Endothelial cell of umbilical vein (primary cell): Measurements from ENCODE around the gene QSOX2. TPM values are rescaled to one million over a fixed set of nuclear protein-coding genes. Genes with fewer than 3 reads are reported as not detected.

Experiments
- BruUV-seq: library from RNA; stranded (reverse); fragments of 400-500 nt; replicated peaks from 2 replicates; lab custom pipeline; 2021; lab: Mats Ljungman, UMichigan
- CTCF ChIA-PET: fragments of 300-600, 350-600 bp; sonication (Branson Sonifier 250); formaldehyde crosslinking; loops from one replicate; lab custom pipeline; 2021; ENCODE audit warnings: antibody characterized with exemption, inconsistent platforms; lab: Charles Lee
- POLR2A ChIA-PET: fragments of 300-600, 350-600 bp; sonication (Branson Sonifier 250); formaldehyde crosslinking; loops from one replicate; lab custom pipeline; 2021; ENCODE audit warnings: antibody characterized with exemption, inconsistent platforms; lab: Charles Lee
- DNase-seq: peaks from one replicate; pipeline ENCODE4 v3.0.0-alpha.2; 2011; ENCODE audit warnings: low read depth, low spot score
- FAIRE-seq: peaks from 2 replicates; lab custom pipeline; 2011; peaks lifted over from hg19 to GRCh38; lab: Jason Lieb, UNC
- H2AFZ ChIP-seq: 2 replicates; pipeline ENCODE4 v1.6.0; 2012; ENCODE audit warnings: low read depth, low read length, control low read depth, inconsistent platforms
- H3K27ac ChIP-seq: 2 replicates; pipeline ENCODE4 v1.5.1; 2011; ENCODE audit warnings: low read depth, mild to moderate bottlenecking, control low read depth, low read length, moderate library complexity; ENCODE audit not compliant: insufficient read depth
- H3K27me3 ChIP-seq, 2 experiments: 2 replicates each; pipeline versions ENCODE4 v1.6.0 to v1.6.1; 2011; ENCODE audit warnings: low read length in 2 of 2, mixed read lengths in 1 of 2; ENCODE audit not compliant: control insufficient read depth in 2 of 2, insufficient read depth in 2 of 2
- H3K36me3 ChIP-seq, 2 experiments: 2 replicates in 1 of 2; 3 replicates in 1 of 2; pipeline ENCODE4 v1.5.1; 2011; ENCODE audit warnings: low read length in 2 of 2, mild to moderate bottlenecking in 1 of 2, moderate library complexity in 1 of 2; ENCODE audit not compliant: control insufficient read depth in 2 of 2, insufficient read depth in 2 of 2; ENCODE audit errors: extremely low read depth in 1 of 2
- H3K4me1 ChIP-seq: 3 replicates; pipeline ENCODE4 v1.5.1; 2011; ENCODE audit warnings: mild to moderate bottlenecking, low read length; ENCODE audit not compliant: control insufficient read depth, insufficient read depth; ENCODE audit errors: extremely low read depth
- H3K4me2 ChIP-seq: 2 replicates; pipeline ENCODE4 v1.6.1; 2011; ENCODE audit warnings: low read length, control low read depth, mixed read lengths; ENCODE audit not compliant: insufficient read depth
- H3K4me3 ChIP-seq, 3 experiments: fragments of 200-600 bp in 1 of 3; sonication (generic), shearing (Covaris generic) in 1 of 3; replicated peaks in 1 of 3; 2 replicates each; pipeline ENCODE4 v1.5.1; 2011 to 2016; ENCODE audit warnings: control low read depth in 3 of 3, low read length in 3 of 3, mild to moderate bottlenecking in 2 of 3, inconsistent platforms in 1 of 3, low read depth in 1 of 3, moderate library complexity in 1 of 3; ENCODE audit not compliant: insufficient read depth in 1 of 3
- H3K79me2 ChIP-seq: 2 replicates; pipeline ENCODE4 v1.6.0; 2012; ENCODE audit warnings: low read length, inconsistent platforms; ENCODE audit not compliant: control insufficient read depth, insufficient read depth
- H3K9ac ChIP-seq: replicated peaks from 2 replicates; pipeline ENCODE3; 2011; ENCODE audit warnings: low read length, control low read depth; ENCODE audit not compliant: insufficient read depth; ENCODE audit errors: extremely low read depth
- H3K9me1 ChIP-seq: replicated peaks from 3 replicates; pipeline ENCODE4 v1.6.0; 2011; ENCODE audit warnings: mild to moderate bottlenecking, low read length; ENCODE audit not compliant: control insufficient read depth, insufficient read depth; ENCODE audit errors: extremely low read depth
- H3K9me3 ChIP-seq: replicated peaks from 2 replicates; pipeline ENCODE4 v1.5.1; 2012; ENCODE audit warnings: low read length, inconsistent platforms; ENCODE audit not compliant: control insufficient read depth, insufficient read depth
- H4K20me1 ChIP-seq: replicated peaks from 2 replicates; pipeline ENCODE3; 2011; ENCODE audit warnings: mild to moderate bottlenecking, low read length; ENCODE audit not compliant: control insufficient read depth, insufficient read depth; ENCODE audit errors: extremely low read depth
- EZH2 ChIP-seq: IDR thresholded peaks from 2 replicates; pipeline ENCODE4 v1.6.1; 2012; ENCODE audit warnings: borderline replicate concordance, low read depth, mild to moderate bottlenecking, moderate library complexity, low read length, inconsistent platforms; ENCODE audit not compliant: severe bottlenecking
- GATA2 ChIP-seq: IDR thresholded peaks from 2 replicates; pipeline ENCODE4 v1.7.0; 2011; ENCODE audit warnings: low read depth, mild to moderate bottlenecking, moderate library complexity, mixed read lengths, low read length; ENCODE audit not compliant: insufficient read length, insufficient read depth
- MAX ChIP-seq: IDR thresholded peaks from 2 replicates; pipeline ENCODE4 v1.6.1; 2011; ENCODE audit not compliant: insufficient read depth, insufficient read length
- MYC ChIP-seq: IDR thresholded peaks from one replicate; pipeline ENCODE4 v1.6.1; 2011; ENCODE audit warnings: mild to moderate bottlenecking, low read depth, low read length
- POLR2A ChIP-seq: IDR thresholded peaks from 2 replicates; pipeline ENCODE4 v1.6.1; 2012; ENCODE audit warnings: low read depth, mild to moderate bottlenecking, control low read depth, low read length
- POLR2AphosphoS5 ChIP-seq: IDR thresholded peaks from 2 replicates; pipeline ENCODE4 v1.6.1; 2012; ENCODE audit warnings: low read depth, mild to moderate bottlenecking, control low read depth, low read length, moderate library complexity; ENCODE audit not compliant: insufficient read depth
- dilution Hi-C: fragments of 300-500 bp; cut with MboI; formaldehyde crosslinking; loops from one replicate; pipeline ENCODE4 v1.15.0; 2019; ENCODE audit warnings: low sequenced_read_pairs; ENCODE audit not compliant: extremely low pct_ligation_motif_present
- intact Hi-C: fragments of 100-400 bp; cut with micrococcal nuclease; formaldehyde crosslinking; loops from one replicate; pipeline ENCODE4 v1.10.0; 2022
- polyA plus RNA-seq, 4 experiments: library from polyadenylated mRNA; depleted of rRNA in 3 of 4; stranded (reverse) in 3 of 4; unstranded in 1 of 4; fragments of >200 nt; gene quantifications; 2 replicates each; pipeline versions ENCODE4 v1.2.1 to v1.2.3, GENCODE V29; 2011 to 2012; ENCODE audit warnings: missing spikeins in 1 of 4
- total RNA-seq: library from RNA; stranded (reverse); gene quantifications from 2 replicates; pipeline ENCODE4 v1.2.3, GENCODE V29; 2021
- TF ChIP-seq, protein P1 (sequence below), 2 donors: IDR thresholded peaks; 1 replicate in 1 of 2; 2 replicates in 1 of 2; pipeline ENCODE4 v1.5.1; 2011; ENCODE audit warnings: low read length in 2 of 2, mild to moderate bottlenecking in 2 of 2, moderate library complexity in 2 of 2, control low read depth in 1 of 2, inconsistent platforms in 1 of 2, low read depth in 1 of 2; ENCODE audit not compliant: insufficient read depth in 1 of 2; ENCODE audit errors: extremely low read depth in 1 of 2

QSOX2 gene
- total and polyA plus RNA-seq, 2 donors (not counting 3 experiments of a cell fraction or from before 2014, with no cell fraction given), result 16.4 to 23.4 TPM

DNA sequence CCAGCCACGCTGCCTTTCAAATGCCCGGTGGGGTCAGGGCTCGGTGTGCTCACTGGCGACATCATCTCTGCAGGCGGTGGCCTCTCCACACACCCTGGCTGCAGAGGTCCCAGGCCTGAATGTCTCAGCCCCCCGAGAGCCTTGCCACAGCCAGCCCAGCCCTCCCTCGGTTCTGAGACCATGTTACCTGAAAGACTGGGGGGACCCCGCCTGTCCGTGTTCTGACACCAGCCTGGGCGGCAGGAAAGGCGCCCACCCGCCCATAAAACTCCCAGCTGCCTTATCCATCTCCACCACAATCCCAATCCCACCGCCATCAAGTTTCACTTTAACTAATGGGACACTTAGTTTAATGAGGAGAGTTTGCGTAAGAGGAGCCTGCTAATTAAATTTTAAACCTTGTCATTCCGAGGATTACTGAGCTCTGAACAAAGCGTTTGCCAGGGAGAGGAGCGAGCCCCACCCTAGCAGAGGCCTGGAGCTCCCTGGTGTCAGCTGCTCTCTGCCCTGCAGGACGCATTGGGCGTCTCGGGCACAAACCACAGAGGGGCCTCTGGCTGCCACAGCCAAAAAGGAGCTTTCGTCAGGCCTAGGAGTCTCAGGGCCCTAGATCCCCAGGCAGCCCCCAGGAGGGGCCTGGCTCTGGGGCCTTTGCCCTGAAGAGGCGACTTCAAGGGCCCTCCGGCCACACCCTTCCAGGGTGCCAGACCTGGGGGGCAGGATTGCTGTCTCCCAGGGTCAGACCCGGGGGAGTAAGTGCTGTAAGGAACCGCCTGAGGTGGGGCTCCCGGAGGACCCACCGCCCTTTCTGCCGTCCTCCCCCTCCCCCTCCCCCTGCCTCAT, 56.0 kb downstream of the QSOX2 start:
- Histone ChIP-seq H3K9me1 (no peaks in the 10 kb centered on the region), H3K27me3 (peaks cover 27 to 47% of the 10 kb centered on the region in 2 experiments), H3K4me1 (no peaks in the 10 kb centered on the region), H4K20me1 (no peaks in the 10 kb centered on the region), H3K36me3 (no peaks in the 10 kb centered on the region), H3K9ac (no peak overlapping the region), H3K4me2 (no peak overlapping the region), H3K4me3 (no peak overlapping the region), H3K79me2 (no peaks in the 10 kb centered on the region), H2AFZ (no peak overlapping the region), H3K27ac (no peak overlapping the region), H3K9me3 (no peaks in the 10 kb centered on the region)
- ChIA-PET POLR2A (no interaction called here), CTCF (interaction anchor here (1.0 to 1.6 kb wide), 3 partner anchors 9 to 32 kb away, joined by 3 to 6 read pairs (median 4); no protein-coding TSS in a partner anchor)
- DNase-seq, result no peak
- intact Hi-C loops, result no loop called here
- no peak for FAIRE-seq
- dilution Hi-C loops, result no loop called here
- no peak for TF ChIP-seq EZH2
- no peak for TF ChIP-seq POLR2A
- no peak for TF ChIP-seq MYC
- TF ChIP-seq MAX, result no peak
- TF ChIP-seq GATA2, result no peak
- TF ChIP-seq, protein P1, sequence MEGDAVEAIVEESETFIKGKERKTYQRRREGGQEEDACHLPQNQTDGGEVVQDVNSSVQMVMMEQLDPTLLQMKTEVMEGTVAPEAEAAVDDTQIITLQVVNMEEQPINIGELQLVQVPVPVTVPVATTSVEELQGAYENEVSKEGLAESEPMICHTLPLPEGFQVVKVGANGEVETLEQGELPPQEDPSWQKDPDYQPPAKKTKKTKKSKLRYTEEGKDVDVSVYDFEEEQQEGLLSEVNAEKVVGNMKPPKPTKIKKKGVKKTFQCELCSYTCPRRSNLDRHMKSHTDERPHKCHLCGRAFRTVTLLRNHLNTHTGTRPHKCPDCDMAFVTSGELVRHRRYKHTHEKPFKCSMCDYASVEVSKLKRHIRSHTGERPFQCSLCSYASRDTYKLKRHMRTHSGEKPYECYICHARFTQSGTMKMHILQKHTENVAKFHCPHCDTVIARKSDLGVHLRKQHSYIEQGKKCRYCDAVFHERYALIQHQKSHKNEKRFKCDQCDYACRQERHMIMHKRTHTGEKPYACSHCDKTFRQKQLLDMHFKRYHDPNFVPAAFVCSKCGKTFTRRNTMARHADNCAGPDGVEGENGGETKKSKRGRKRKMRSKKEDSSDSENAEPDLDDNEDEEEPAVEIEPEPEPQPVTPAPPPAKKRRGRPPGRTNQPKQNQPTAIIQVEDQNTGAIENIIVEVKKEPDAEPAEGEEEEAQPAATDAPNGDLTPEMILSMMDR (IDR thresholded peaks at IDR 0.05; ENCODE audit: extremely low read depth in 1 of 2, insufficient read depth in 1 of 2, low read depth in 1 of 2, low read length in 2 of 2), result no peak
- TF ChIP-seq POLR2AphosphoS5, result no peak
- no TSS peak for BruUV-seq
